Measurements from ENCODE around the gene SCN10A. TPM values are rescaled to one million over a fixed set of nuclear protein-coding genes. Genes with fewer than 3 reads are reported as not detected.

SCN10A gene
- polyA plus RNA-seq, 1 of the 3 experiments (the other 2 are of a cell fraction) = not detected

GRCh38 chr3:38793721-38794120, 22.3 kb downstream of the SCN10A start:
- ChIA-PET CTCF (no interaction called here), POLR2A (no interaction called here)
- TF ChIP-seq NFIC (IDR thresholded peaks at IDR 0.05; ENCODE audit: borderline replicate concordance) = no peak
- TF ChIP-seq NRF1 (IDR thresholded peaks at IDR 0.05; ENCODE audit: low read depth, low read length) = no peak
- no peak for TF ChIP-seq EP300 (IDR thresholded peaks at IDR 0.05; ENCODE audit: borderline replicate concordance in 1 of 2, low read depth in 1 of 2, low read length in 1 of 2)
- TF ChIP-seq TAF1 (IDR thresholded peaks at IDR 0.05; ENCODE audit: borderline replicate concordance, low read depth, low read length) = no peak
- no peak for TF ChIP-seq CTCF (IDR thresholded peaks at IDR 0.05)
- TF ChIP-seq TCF12 (IDR thresholded peaks at IDR 0.05) = no peak
- H3K9me2 ChIP-seq = no peaks in the 10 kb centered on the region
- H3K4me3 ChIP-seq (ENCODE audit: low read depth in 2 of 2, low read length in 1 of 2) = no peak overlapping the region
- DNase-seq = no peak
- H3K9ac ChIP-seq = no peak overlapping the region
- WGBS (ENCODE audit: low lambda C conversion rate) = 72% methylated on average over 5 of the region's 8 CpGs
- no peaks in the 10 kb centered on the region for H4K20me1 ChIP-seq (ENCODE audit: insufficient read depth)
- no peaks in the 10 kb centered on the region for H3K4me1 ChIP-seq (ENCODE audit: control insufficient read depth in 1 of 2, insufficient read depth in 2 of 2, low read depth in 1 of 2, low read length in 1 of 2)
- H3K4me2 ChIP-seq = no peak overlapping the region
- no peak overlapping the region for H2AFZ ChIP-seq (ENCODE audit: low read depth)
- H3K79me2 ChIP-seq (ENCODE audit: insufficient read depth) = no peaks in the 10 kb centered on the region
- no peak overlapping the region for H3K27ac ChIP-seq (ENCODE audit: low read depth in 2 of 2, low read length in 1 of 2)
- H3K9me3 ChIP-seq = no peaks in the 10 kb centered on the region
- no peaks in the 10 kb centered on the region for H3K27me3 ChIP-seq (ENCODE audit: insufficient read depth)
- H3K36me3 ChIP-seq (replicated peaks in 1 of 2; ENCODE audit: control insufficient read depth in 1 of 2, insufficient read depth in 2 of 2, low read length in 1 of 2) = no peaks in the 10 kb centered on the region
- H3F3A ChIP-seq (replicated peaks; ENCODE audit: insufficient read depth) = no peaks in the 10 kb centered on the region

- no peak for TF ChIP-seq SMC3 (IDR thresholded peaks at IDR 0.05; ENCODE audit: low read depth, low read length)
- no peak for TF ChIP-seq RCOR1 (IDR thresholded peaks at IDR 0.05; ENCODE audit: low read length)
- TF ChIP-seq FOXJ3 (CRISPR knock-in tag; IDR thresholded peaks at IDR 0.05) = no peak
- no peak for TF ChIP-seq USF1 (IDR thresholded peaks at IDR 0.05; ENCODE audit: borderline replicate concordance, low read depth)
- TF ChIP-seq ELF1 (IDR thresholded peaks at IDR 0.05) = no peak
- no peak for TF ChIP-seq YY1 (IDR thresholded peaks at IDR 0.05; ENCODE audit: low read depth)
- TF ChIP-seq PBX3 (IDR thresholded peaks at IDR 0.05) = no peak
- no peak for TF ChIP-seq USF2 (IDR thresholded peaks at IDR 0.05; ENCODE audit: borderline replicate concordance, low read depth, low read length)
- no peak for TF ChIP-seq GABPA (IDR thresholded peaks at IDR 0.05; ENCODE audit: low read depth)
- H3F3A ChIP-seq (replicated peaks; ENCODE audit: insufficient read depth) = no peaks in the 10 kb centered on the region
- 15% methylated on average over 1 of the region's 1 CpG for WGBS (ENCODE audit: low lambda C conversion rate)
Measured at GRCh38 chr3:38792983-38793382, 23.0 kb downstream of the SCN10A start.

More at GRCh38 chr3:38792983-38793382, 23.0 kb downstream of the SCN10A start:
- Histone ChIP-seq H3K4me3 (ENCODE audit: low read depth in 2 of 2, low read length in 1 of 2) (no peak overlapping the region), H3K27ac (ENCODE audit: low read depth in 2 of 2, low read length in 1 of 2) (no peak overlapping the region), H3K4me1 (ENCODE audit: control insufficient read depth in 1 of 2, insufficient read depth in 2 of 2, low read depth in 1 of 2, low read length in 1 of 2) (no peaks in the 10 kb centered on the region), H3K9ac (no peak overlapping the region), H3K36me3 (replicated peaks in 1 of 2; ENCODE audit: control insufficient read depth in 1 of 2, insufficient read depth in 2 of 2, low read length in 1 of 2) (no peaks in the 10 kb centered on the region), H3K9me3 (no peaks in the 10 kb centered on the region), H2AFZ (ENCODE audit: low read depth) (no peak overlapping the region), H3K27me3 (ENCODE audit: insufficient read depth) (no peaks in the 10 kb centered on the region), H4K20me1 (ENCODE audit: insufficient read depth) (no peaks in the 10 kb centered on the region), H3K79me2 (ENCODE audit: insufficient read depth) (no peaks in the 10 kb centered on the region), H3K4me2 (no peak overlapping the region), H3K9me2 (no peaks in the 10 kb centered on the region)
- no peak for DNase-seq
- POLR2A ChIA-PET = no interaction called here
- CTCF ChIA-PET = no interaction called here

Data from SK-N-SH (cell line).